DOHH2 (cell line): Measurements from ENCODE around the gene UNC5A.

Experiments
- H3F3A ChIP-seq: fragments of 200-600 bp; sonication (generic), shearing (Covaris generic); 2 replicates; pipeline ENCODE4 v1.6.0; 2016; ENCODE audit warnings: antibody characterized with exemption, mild to moderate bottlenecking; ENCODE audit not compliant: control insufficient read depth, insufficient read depth
- H3K27ac ChIP-seq: fragments of 200-600 bp; sonication (generic); 2 replicates; pipeline ENCODE4 v1.5.1; 2014; ENCODE audit warnings: low read depth, mild to moderate bottlenecking, low read length, moderate library complexity
- H3K27me3 ChIP-seq: fragments of 200-600 bp; sonication (generic); 2 replicates; pipeline ENCODE4 v1.6.1; 2014; ENCODE audit warnings: mild to moderate bottlenecking, low read length, mixed read lengths; ENCODE audit not compliant: control insufficient read depth
- H3K36me3 ChIP-seq: fragments of 200-600 bp; sonication (generic); 2 replicates; pipeline ENCODE4 v1.6.1; 2014; ENCODE audit warnings: mild to moderate bottlenecking, low read length, moderate library complexity, mixed read lengths; ENCODE audit not compliant: control insufficient read depth
- H3K4me1 ChIP-seq: fragments of 200-600 bp; sonication (generic); 2 replicates; pipeline ENCODE4 v1.6.1; 2014; ENCODE audit warnings: mild to moderate bottlenecking, low read length, mixed read lengths; ENCODE audit not compliant: control insufficient read depth
- H3K4me2 ChIP-seq: fragments of 200-600 bp; sonication (generic); 2 replicates; pipeline ENCODE4 v1.6.0; 2014; ENCODE audit warnings: mild to moderate bottlenecking, low read length, moderate library complexity
- H3K4me3 ChIP-seq: fragments of 200-600 bp; sonication (generic); 2 replicates; pipeline ENCODE4 v1.5.1; 2014; ENCODE audit warnings: mild to moderate bottlenecking, low read length, mixed read lengths
- H3K79me2 ChIP-seq: fragments of 200-600 bp; sonication (generic); 2 replicates; pipeline ENCODE4 v1.6.1; 2014; ENCODE audit warnings: mild to moderate bottlenecking, low read length, mixed read lengths; ENCODE audit not compliant: control insufficient read depth
- H3K9me2 ChIP-seq: fragments of 200-600 bp; sonication (generic); replicated peaks from 2 replicates; pipeline ENCODE4 v1.6.1; 2014; ENCODE audit warnings: mild to moderate bottlenecking, low read length, mixed read lengths; ENCODE audit not compliant: control insufficient read depth
- H3K9me3 ChIP-seq: fragments of 200-600 bp; sonication (generic); 2 replicates; pipeline ENCODE4 v1.6.1; 2014; ENCODE audit warnings: antibody characterized with exemption, low read length, mixed read lengths; ENCODE audit not compliant: control insufficient read depth, insufficient read depth
- H4K20me1 ChIP-seq: fragments of 200-600 bp; sonication (generic); 2 replicates; pipeline ENCODE4 v1.6.0; 2014; ENCODE audit warnings: low read depth, mild to moderate bottlenecking, antibody characterized with exemption, low read length, moderate library complexity; ENCODE audit not compliant: control insufficient read depth, insufficient read depth
- CTCF ChIP-seq: fragments of 200-600 bp; sonication (generic); IDR thresholded peaks from one replicate; pipeline ENCODE4 v1.5.1; 2014; ENCODE audit warnings: antibody characterized with exemption, mild to moderate bottlenecking, low read depth, low read length; ENCODE audit not compliant: poor library complexity, severe bottlenecking
- EZH2phosphoT487 ChIP-seq: fragments of 200-600 bp; sonication (generic); IDR thresholded peaks from 2 replicates; pipeline ENCODE4 v1.6.1; 2017; ENCODE audit warnings: borderline replicate concordance, mild to moderate bottlenecking, antibody characterized with exemption, low read length, moderate library complexity, mixed read lengths

The UNC5A gene

DNA sequence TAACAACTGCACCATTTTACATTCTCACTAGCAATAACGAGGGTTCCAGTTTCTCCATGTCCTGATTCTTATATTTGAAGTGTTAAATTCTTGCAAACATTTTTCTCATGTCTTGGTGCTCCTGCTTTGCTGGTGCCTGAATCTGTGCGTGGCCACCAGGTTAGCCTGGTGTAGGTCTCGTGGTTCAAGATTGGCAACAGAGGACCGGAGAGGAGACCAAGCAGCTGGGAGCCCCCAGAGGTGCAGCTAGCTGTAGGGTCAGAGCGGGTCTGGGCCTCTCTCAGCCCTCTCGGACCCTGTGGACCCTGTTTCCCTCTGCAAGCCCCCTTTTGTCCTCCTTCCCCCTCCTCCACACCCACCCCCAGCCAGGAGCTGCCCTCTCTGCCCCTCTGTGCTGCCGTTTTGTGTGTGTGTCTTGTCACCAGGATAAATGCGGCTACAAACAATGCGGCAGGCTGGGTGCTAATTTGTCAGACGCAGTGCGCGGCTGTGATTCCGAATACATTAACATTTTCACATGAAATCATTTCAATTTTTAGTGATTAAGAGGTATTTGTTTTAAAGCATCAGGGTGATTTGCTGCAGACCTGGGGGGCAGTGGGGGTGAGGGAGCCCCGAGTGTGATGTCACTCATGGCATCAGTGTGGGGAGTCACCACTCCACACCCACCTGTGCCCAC is 17.5 kb downstream of the UNC5A start:
- no peak overlapping the region for H3K4me3 ChIP-seq
- no peak for TF ChIP-seq EZH2phosphoT487
- no peak for TF ChIP-seq CTCF
- H3K27me3 ChIP-seq = no peaks in the 10 kb centered on the region

GRCh38 chr5:176829320-176829719 is 19.0 kb downstream of the UNC5A start:
- Histone ChIP-seq H3K79me2 (no peaks in the 10 kb centered on the region), H3K36me3 (no peaks in the 10 kb centered on the region), H3F3A (no peaks in the 10 kb centered on the region), H3K9me2 (no peaks in the 10 kb centered on the region), H3K4me3 (no peak overlapping the region), H3K4me1 (no peaks in the 10 kb centered on the region), H4K20me1 (no peaks in the 10 kb centered on the region), H3K4me2 (no peak overlapping the region), H3K27ac (no peak overlapping the region), H3K27me3 (no peaks in the 10 kb centered on the region), H3K9me3 (no peaks in the 10 kb centered on the region)
- TF ChIP-seq CTCF (no peak), EZH2phosphoT487 (no peak)

More for the DNA sequence above, 17.5 kb downstream of the UNC5A start:
- H3K36me3 ChIP-seq = no peaks in the 10 kb centered on the region
- H3K79me2 ChIP-seq = no peaks in the 10 kb centered on the region
- no peaks in the 10 kb centered on the region for H3K9me2 ChIP-seq
- no peaks in the 10 kb centered on the region for H3F3A ChIP-seq
- no peaks in the 10 kb centered on the region for H4K20me1 ChIP-seq
- H3K9me3 ChIP-seq = no peaks in the 10 kb centered on the region
- no peak overlapping the region for H3K4me2 ChIP-seq
- H3K27ac ChIP-seq = no peak overlapping the region
- peaks cover 1% of the 10 kb centered on the region; the same call in 1 of the 2 replicates for H3K4me1 ChIP-seq

DNA sequence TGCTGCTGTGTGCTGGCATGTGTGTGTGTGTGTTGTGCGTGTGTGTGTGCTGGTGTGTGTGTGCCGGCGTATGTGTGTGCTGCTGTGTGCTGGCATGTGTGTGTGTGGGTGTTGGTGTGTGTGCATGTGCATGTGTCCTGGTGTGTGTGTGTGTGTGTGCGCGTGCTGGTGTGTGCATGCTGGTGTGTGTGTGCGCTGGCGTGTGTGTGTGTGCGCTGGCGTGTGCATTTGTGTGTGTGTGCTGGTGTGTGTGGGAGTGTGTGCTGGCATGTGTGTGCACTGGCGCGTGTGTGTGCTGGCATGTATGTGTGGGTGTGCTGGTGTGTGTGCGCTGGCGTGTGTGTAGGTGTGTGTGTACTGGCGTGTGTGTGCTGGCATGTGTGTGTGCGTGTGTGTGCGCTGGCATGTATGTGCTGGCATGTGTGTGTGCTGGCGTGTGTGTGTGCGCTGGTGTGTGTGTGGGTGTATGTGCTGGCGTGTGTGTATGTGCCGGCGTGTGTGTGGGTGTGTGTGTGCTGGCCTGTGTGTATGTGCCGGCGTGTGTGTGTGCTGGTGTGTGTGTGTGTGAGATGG is 20.1 kb downstream of the UNC5A start:
- Histone ChIP-seq H3K27me3 (peaks cover 4% of the 10 kb centered on the region), H4K20me1 (no peaks in the 10 kb centered on the region), H3K36me3 (no peaks in the 10 kb centered on the region), H3K79me2 (no peaks in the 10 kb centered on the region), H3K4me3 (no peak overlapping the region), H3K4me2 (no peak overlapping the region), H3K4me1 (no peaks in the 10 kb centered on the region), H3K9me3 (no peaks in the 10 kb centered on the region), H3K9me2 (no peaks in the 10 kb centered on the region), H3F3A (no peaks in the 10 kb centered on the region), H3K27ac (no peak overlapping the region)
- TF ChIP-seq EZH2phosphoT487 = no peak

GRCh38 chr5:176830995-176831423 is 20.6 kb downstream of the UNC5A start:
- Histone ChIP-seq H3F3A (no peaks in the 10 kb centered on the region), H3K27ac (no peak overlapping the region), H3K79me2 (no peaks in the 10 kb centered on the region), H3K4me3 (no peak overlapping the region), H3K36me3 (no peaks in the 10 kb centered on the region), H3K4me2 (no peak overlapping the region), H3K9me2 (no peaks in the 10 kb centered on the region), H3K9me3 (no peaks in the 10 kb centered on the region), H3K27me3 (peaks cover 4% of the 10 kb centered on the region), H4K20me1 (no peaks in the 10 kb centered on the region), H3K4me1 (no peaks in the 10 kb centered on the region)
- no peak for TF ChIP-seq CTCF
- TF ChIP-seq EZH2phosphoT487 = no peak
